GM21619 (cell line): Measurements from ENCODE around the gene CDC25B.
A peak's percentile ranks its signal among the peaks of the same experiment; 100 is the strongest.
"Not testable (repeated sequence)": the region's sequence is repeated elsewhere in the genome, so short reads cannot be mapped to it uniquely, and the experiment has no call there.

Experiments
- ATAC-seq: cut with Tn5 transposase; IDR thresholded peaks from one replicate; pipeline ENCODE4 v1.9.1; 2021; ENCODE audit not compliant: unreplicated experiment

Gene CDC25B

DNA sequence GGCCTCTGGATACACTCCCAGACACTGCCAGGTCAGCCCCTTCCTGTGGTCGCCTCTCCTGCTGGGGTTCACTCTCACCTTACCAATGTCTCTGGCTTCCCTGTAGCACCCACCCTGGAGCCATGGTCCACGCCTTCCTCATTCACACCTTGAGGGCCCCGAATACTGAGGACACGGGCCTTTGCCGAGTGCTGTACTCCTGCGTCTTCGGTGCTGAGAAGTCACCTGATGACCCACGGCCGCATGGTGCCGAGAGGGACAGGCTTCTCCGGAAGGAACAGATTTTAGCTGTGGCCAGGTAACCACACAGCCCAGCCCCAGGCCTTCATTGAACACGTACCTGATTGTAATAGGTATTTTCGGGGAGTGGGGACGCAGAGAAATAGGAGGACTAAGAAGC lies 25.9 kb downstream of the CDC25B start:
- ATAC-seq = no peak

DNA sequence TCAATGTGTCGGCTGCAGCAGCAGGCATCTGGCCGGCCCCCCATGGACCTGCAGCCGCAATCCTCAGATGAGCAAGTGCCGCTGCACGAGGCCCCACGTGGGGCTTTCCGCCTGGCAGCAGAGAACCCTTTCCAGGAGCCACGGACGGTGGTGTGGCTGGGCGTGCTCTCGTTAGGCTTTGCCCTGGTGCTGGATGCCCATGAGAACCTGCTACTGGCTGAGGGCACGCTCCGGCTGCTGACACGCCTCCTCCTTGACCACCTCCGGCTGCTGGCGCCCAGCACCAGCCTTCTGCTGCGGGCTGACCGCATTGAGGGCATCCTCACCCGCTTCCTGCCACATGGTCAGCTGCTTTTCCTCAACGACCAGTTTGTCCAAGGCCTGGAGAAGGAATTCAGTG lies 27.8 kb downstream of the CDC25B start:
- no peak for ATAC-seq

DNA sequence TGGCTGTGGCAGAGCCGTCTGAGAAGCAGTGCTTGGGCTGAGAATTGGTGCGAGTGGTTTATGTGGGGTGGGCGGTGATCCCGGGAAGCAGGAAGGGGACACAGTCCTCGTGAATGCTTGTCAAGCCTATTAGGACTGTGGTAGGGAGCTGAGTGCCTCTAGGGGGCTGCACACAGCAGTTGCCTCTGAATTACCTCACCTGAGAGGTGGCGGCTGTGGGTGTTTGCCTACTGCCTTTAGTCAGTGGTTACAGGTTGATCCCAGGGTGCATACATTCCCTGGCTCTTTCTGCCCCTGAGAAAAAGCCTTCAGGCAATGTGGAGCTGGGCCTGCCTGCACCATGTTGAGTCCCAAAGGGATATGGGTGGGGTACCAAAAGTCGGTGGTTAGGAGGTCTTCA lies 29.4 kb downstream of the CDC25B start:
- no peak for ATAC-seq

DNA sequence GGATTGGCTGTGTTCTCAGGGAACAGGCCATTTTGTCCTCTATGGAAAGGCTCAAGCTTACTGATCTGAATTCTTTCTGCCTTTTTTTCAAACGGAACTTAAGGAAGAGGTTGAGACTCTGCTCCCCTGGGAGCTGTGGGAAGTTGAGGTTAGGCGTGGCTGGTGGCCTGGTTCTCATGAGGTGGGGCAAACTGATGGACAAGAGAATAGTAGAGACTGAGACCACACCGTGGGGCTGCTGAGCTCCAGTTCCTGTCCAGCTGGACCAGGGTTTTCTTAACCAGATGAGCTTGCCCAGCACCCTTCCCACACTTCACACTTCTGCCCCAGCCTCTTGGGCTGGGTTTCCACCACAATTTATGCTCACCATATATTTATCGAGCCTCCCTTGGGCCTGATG lies 30.3 kb downstream of the CDC25B start:
- no peak for ATAC-seq

DNA sequence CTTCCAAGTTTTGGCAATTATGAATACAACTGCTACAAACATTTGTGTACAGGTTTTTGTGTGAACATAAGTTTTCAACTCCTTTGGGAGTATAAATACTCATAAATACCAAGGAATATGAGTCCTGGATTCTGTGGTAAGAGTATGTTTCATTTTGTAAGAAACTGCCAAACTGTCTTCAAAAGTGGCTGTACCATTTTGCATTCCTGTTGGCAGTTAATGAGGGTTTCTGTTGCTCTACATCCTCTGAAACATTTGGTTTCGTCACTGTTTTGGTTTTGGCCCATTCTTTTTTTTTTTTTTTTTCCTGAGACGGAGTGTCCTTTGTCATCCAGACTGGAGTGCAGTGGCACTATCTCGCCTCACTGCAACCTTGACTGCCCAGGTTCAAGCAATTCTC lies 32.7 kb downstream of the CDC25B start:
- no peak for ATAC-seq

DNA sequence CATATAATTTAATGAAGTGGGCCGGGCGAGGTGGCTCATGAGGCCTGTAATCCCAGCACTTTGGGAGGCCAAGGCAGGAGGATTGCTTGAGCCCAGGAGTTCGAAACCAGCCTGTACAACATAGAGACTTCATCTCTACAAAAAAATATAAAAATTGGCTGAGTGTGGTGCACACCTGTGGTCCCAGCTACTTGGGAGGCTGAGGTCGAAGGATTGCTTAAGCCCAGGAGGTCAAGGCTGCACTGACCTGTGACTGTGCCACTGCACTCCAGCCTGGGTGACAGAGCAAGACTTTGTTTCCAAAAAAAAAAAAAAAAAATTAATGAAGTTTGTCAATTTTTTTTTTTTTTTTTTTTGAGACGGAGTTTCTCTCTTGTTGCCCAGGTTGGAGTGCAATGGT lies 33.8 kb downstream of the CDC25B start:
- not testable (repeated sequence) for ATAC-seq

DNA sequence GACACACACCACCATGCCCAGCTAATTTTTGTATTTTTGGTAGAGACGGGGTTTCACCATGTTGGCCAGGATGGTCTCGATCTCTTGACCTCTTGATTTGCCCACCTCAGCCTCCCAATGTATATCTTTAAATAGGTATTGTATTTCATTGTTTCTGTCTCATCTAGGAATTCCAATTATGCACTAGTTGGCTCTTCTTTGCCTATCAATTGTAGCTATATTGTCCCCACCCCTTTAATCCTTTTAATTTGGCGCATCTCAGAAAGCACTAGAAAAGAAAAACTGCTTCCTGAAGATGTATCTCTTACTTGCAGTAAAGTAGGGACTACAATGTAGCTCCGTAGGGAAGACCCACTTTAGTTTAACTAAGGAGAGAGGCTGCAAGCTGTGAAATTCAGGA lies 40.0 kb downstream of the CDC25B start:
- no peak for ATAC-seq

DNA sequence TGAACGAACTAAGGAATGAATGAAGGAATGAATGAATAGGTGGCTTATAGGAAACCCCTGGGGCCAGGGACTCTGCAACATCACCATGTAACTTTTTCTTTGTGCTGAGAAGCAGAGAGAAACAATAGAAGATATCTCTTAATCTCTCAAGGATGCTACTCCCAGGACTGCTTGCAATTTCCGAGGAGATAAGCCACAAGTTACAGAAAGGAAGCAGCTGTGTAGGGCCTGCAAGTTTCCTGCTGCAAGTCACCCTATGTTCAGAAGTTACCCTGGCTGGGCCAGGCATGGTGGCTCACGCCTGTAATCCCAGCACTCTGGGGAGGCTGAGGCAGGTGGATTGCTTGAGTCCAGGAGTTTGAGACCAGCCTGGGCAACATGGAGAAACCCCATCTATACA lies 43.2 kb downstream of the CDC25B start:
- no peak for ATAC-seq

DNA sequence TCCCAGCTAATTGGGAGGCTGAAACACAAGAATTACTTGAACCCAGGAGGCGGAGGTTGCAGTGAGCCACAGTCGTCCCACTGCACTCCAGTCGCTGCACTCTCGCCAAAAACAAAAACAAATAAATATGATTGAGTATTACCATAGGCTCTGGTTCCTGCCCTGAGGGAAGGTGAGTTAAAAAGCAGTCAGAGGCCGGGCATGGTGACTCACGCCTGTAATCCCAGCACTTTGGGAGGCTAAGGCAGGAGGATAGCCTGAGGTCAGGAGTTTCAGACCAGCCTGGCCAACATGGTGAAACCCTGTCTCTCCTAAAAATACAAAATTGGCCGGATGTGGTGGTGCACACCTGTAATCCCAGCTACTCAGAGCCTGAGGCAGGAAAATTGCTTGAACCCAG lies 44.1 kb downstream of the CDC25B start:
- ATAC-seq = not testable (repeated sequence)

DNA sequence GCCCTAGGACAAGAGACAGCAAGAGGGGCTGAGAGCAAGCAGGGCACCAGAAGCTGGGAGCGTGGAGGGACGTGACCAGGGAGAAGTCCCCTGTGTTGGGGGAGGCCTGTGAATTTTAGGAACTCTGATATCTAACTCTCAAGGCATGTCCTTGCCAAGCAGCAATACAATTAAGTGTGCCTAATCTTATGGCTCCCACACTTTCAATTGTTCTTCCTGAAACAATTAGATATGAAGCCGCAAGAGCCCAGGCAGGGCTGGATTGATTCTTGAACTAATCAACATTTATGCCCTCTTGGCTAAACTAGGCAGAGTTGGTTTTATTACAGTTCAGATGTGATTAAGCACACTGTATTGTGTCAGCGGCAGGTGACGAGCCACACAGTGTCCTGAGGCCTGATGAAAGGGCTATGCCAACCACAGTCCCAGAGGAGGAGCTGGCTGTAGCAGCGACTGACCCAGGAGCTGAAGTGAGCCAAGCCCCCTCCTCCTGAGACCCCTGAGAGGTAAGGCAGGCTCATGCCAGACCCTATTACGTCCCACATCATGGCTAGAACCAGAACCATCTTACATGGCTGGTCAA lies 46.3 kb downstream of the CDC25B start:
- ATAC-seq = no peak

DNA sequence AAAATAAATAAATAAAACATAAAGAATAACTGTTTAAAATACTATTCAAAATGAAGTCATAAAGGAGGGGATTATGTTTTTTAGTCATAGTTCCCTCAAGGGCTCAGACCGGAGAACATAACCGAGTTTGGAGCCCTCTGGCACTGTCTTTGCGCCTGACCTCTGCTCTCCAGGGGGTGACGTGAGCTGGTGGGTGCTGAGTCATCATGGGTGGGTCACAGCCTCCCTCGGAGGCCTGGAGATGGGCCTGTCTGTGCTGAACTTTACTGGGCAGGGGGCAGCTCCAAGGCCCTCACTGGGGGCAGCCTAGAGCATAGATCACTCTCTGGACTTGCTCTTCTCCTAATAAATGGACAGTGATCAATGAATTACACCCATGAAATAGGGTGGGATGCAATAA lies 47.4 kb downstream of the CDC25B start:
- no peak for ATAC-seq

DNA sequence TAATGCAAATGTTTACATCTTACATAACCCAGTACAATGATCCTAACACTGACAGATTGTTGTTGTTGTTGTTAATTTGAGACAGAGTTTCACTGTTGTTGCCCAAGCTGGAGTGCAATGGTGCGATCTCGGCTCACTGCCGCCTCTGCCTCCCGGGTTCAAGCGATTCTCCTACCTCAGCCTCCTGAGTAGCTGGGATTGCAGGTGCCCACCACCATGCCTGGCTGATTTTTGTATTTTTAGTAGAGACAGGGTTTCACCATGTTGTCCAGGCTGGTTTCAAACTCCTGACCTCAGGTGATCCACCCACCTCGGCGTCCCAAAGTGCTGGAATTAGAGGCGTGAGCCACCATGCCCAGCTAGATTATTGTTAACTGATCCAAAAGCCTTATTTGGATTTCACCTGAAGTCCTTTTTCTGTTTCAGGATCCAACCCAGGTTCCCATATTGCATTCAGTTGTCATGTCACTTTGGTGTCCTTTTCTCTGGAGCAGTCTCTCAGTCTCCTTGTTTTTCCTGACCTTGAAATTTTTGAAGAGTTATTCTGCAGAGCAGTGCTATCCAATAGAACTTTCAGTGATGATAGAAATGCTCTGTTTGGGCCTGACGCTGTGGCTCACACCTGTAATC lies 48.0 kb downstream of the CDC25B start:
- not testable (repeated sequence) for ATAC-seq

DNA sequence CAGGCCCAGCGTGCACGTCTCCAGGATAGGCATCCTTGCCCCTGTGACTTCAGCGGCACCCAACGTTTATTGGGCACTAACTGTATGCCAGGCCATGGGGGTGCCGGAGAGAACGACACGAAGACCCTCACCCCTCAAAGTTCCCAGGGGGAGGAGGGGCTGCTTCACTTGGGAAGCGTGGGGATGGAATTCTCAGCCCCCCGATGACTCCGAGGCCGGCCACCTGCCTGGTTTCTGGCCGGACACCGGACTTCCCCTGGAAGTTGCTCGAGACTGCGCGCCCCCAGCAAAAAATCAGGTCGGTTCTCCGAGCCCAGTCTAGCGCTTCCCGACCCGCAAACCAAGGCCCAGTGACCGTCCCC lies 50.2 kb downstream of the CDC25B start:
- ATAC-seq = no peak

DNA sequence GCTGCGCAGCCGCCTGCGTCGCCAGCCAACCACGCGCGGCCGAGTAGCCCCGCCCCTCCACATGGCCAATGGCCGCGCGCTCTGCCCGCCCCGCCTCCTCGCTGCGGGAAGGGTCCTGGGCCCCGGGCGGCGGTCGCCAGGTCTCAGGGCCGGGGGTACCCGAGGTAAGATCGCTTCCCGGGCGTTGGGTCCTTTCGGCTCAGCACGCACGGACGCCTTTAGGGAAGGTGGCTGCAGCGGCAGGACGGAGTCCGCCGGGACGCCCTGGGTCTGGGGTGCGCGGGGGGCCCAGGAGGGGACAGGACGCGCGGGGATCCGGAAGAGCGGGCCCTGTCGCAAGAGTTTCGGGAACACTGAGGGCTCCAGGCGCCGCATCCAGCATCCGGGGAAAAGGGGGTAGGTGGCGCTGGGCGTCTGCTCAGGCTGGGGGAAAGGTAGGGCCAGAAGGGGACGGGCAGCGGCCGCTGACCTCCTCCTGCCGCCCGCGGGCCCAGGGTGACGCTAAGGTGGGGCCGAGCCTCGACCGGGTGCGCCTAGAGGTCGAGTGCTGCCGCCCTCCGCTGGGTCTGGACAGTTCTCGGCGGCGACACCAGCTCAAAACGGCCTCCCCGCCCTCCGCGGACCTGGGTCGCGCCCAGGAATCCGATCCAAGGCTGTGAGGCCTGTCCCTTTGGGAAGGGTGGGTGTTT lies 50.8 kb downstream of the CDC25B start, which contains the start of gene MAVS:
Gene MAVS (plus strand): TSS at position 95 of the 689 bp plus-strand sequence. CDS start 7,791 bp downstream, outside the sequence.
- ATAC-seq = peak; percentile 95

DNA sequence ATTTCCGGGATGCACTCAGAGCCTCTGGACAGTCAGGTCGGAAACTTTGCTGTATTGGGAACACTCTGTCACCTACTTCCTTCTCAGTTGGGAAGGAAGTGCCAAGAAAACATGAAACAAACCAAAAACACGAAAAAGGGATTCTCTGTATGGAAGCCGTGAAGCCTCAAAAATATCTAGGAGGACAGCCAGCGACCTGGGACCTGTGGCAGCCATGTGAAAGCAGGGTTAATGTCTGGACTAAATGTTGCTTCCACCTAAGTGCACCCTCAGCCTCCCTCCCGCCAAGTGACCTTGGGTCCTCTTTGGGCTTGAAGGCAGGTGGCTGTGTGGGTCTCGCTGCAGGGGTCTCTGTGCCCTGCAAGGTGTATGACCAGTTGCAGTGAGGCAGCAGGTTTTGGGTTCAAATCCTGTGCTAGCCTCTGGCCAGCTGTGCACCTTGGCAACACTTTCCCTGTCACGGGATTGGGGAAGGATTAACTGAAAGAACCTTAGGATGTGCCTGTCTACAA lies 51.4 kb downstream of the CDC25B start:
- no peak for ATAC-seq

DNA sequence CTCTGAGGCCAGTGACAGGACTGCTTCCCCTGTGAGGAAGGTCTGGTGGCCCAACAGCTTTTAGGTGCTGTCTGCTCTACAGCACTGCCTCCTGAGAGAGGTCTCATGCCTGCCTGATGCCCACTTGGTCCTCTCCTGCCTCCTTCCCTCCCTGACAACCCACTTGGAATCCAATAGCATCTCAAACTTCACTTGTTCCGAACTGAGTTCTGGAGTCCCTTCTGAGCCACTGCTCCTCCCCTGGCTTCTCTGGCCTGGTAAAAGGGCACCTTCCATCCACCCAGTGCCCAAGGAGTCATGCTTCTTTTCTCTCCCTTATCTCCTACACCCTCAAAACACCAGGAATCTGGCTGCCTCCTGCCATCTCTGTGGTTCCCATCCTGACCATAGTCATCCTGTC lies 52.5 kb downstream of the CDC25B start:
- no peak for ATAC-seq

DNA sequence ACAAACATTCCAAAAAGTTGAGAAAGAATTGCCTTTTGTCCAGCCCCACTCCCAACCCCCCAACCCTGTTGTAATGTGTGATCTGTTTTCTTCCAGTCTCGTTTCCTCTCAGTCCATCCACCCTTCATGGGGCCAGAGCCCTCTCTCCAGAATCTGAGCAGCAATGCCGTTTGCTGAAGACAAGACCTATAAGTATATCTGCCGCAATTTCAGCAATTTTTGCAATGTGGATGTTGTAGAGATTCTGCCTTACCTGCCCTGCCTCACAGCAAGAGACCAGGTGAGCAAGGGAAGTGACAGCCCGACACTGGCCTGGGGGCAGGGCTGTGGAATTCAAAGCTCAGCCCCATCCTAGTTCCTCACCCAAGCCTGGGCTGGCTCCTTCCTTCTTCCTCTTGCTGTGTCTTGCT lies 58.4 kb downstream of the CDC25B start:
- no peak for ATAC-seq
